ENCODE data around the gene COL4A5. TPM values are rescaled to one million over a fixed set of nuclear protein-coding genes. Genes with fewer than 3 reads are reported as not detected.

COL4A5 gene
- total RNA-seq, 6 experiments from 2014 or later = 4.3 to 7.9 (median 6.2) TPM

GRCh38 chrX:108438110-108438623 lies 1.5 kb upstream of the COL4A5 start, which contains the start of gene COL4A6:
COL4A6 (minus strand) TSS chrX:108438422; CDS start chrX:108438196, 226 bp downstream.
- no peaks in the 10 kb centered on the region for H3K9me3 Mint-ChIP-seq
- H3K27me3 Mint-ChIP-seq (ENCODE audit: insufficient read depth) = peaks cover 6% of the 10 kb centered on the region; the same call in 1 of the 2 replicates
- H3K27ac Mint-ChIP-seq = no peak within 1 kb of the TSS
- H3K4me1 Mint-ChIP-seq (ENCODE audit: low read depth) = peaks cover 28% of the 10 kb centered on the region
- TF ChIP-seq CTCF (IDR thresholded peaks at IDR 0.05) = no peak
- DNase-seq = no peak
- H3K36me3 Mint-ChIP-seq (ENCODE audit: low read depth) = no peaks in the 10 kb centered on the region
- H3K4me3 Mint-ChIP-seq = peak within 1 kb of the TSS; percentile 93

GRCh38 chrX:108439961-108440696 lies 491 bp downstream of the COL4A5 start:
- no peak for TF ChIP-seq CTCF (IDR thresholded peaks at IDR 0.05)
- H3K27ac Mint-ChIP-seq = peak overlapping the region; percentile 59
- no peaks in the 10 kb centered on the region for H3K36me3 Mint-ChIP-seq (ENCODE audit: low read depth)
- DNase-seq = no peak
- peak overlapping the region; percentile 93 for H3K4me3 Mint-ChIP-seq
- H3K9me3 Mint-ChIP-seq = no peaks in the 10 kb centered on the region
- H3K27me3 Mint-ChIP-seq (ENCODE audit: insufficient read depth) = peaks cover 6% of the 10 kb centered on the region; the same call in 1 of the 2 replicates
- peaks cover 28% of the 10 kb centered on the region for H3K4me1 Mint-ChIP-seq (ENCODE audit: low read depth)

- Mint-ChIP-seq H3K9me3 (no peaks in the 10 kb centered on the region), H3K36me3 (ENCODE audit: low read depth) (no peaks in the 10 kb centered on the region), H3K27ac (no peak overlapping the region), H3K4me3 (no peak overlapping the region), H3K27me3 (ENCODE audit: insufficient read depth) (peaks cover 2% of the 10 kb centered on the region; the same call in 1 of the 2 replicates), H3K4me1 (ENCODE audit: low read depth) (peaks cover 28% of the 10 kb centered on the region)
- TF ChIP-seq CTCF (IDR thresholded peaks at IDR 0.05) = no peak
- DNase-seq = no peak
Measured at GRCh38 chrX:108442901-108443464, 3.3 kb downstream of the COL4A5 start.

- H3K27me3 Mint-ChIP-seq (ENCODE audit: insufficient read depth) = no peaks in the 10 kb centered on the region; the same call in 1 of the 2 replicates
- peaks cover 7% of the 10 kb centered on the region; the same call in 1 of the 2 replicates for H3K4me1 Mint-ChIP-seq (ENCODE audit: low read depth)
- H3K27ac Mint-ChIP-seq = no peak overlapping the region
- H3K36me3 Mint-ChIP-seq (ENCODE audit: low read depth) = no peaks in the 10 kb centered on the region
- no peak for DNase-seq
- no peak for TF ChIP-seq CTCF (IDR thresholded peaks at IDR 0.05)
- no peaks in the 10 kb centered on the region for H3K9me3 Mint-ChIP-seq
- no peak overlapping the region for H3K4me3 Mint-ChIP-seq
Measured at GRCh38 chrX:108447303-108447702, 7.7 kb downstream of the COL4A5 start.

- Mint-ChIP-seq H3K27me3 (ENCODE audit: insufficient read depth) (no peaks in the 10 kb centered on the region), H3K27ac (no peak overlapping the region), H3K9me3 (no peaks in the 10 kb centered on the region), H3K36me3 (ENCODE audit: low read depth) (no peaks in the 10 kb centered on the region), H3K4me3 (no peak overlapping the region), H3K4me1 (ENCODE audit: low read depth) (no peaks in the 10 kb centered on the region; the same call in 1 of the 2 replicates)
- TF ChIP-seq CTCF (IDR thresholded peaks at IDR 0.05) = no peak
- DNase-seq = no peak
Measured at GRCh38 chrX:108453841-108454240, 14.2 kb downstream of the COL4A5 start.

All from HFFc6 (cell line).